Tibial nerve (tissue), 4 donors: Measurements from ENCODE around the gene RGS5.

Experiments
- CTCF ChIP-seq, 5 experiments: fragments of 200-600 bp in 3 of 5; fragments of 450-650 bp in 2 of 5; sonication (generic) in 3 of 5; IDR thresholded peaks; one replicate each; pipeline ENCODE4 v1.5.1; 2016 to 2019; ENCODE audit warnings: antibody characterized with exemption in 5 of 5, mild to moderate bottlenecking in 3 of 5, moderate library complexity in 2 of 5
- EP300 ChIP-seq, 2 donors: sonication (generic); formaldehyde crosslinking; IDR thresholded peaks; one replicate each; pipeline ENCODE4 v1.6.1; 2017; ENCODE audit warnings: antibody characterized with exemption in 2 of 2, mild to moderate bottlenecking in 1 of 2

GRCh38 chr1:163093169-163093568 is 109.5 kb downstream of the RGS5 start:
- TF ChIP-seq CTCF (IDR thresholded peaks at IDR 0.05) (no peak), EP300 (IDR thresholded peaks at IDR 0.05) (no peak)
